ENCODE measurements around the gene NPW. TPM values are rescaled to one million over a fixed set of nuclear protein-coding genes. Genes with fewer than 3 reads are reported as not detected.

Gene NPW
- polyA plus RNA-seq, 1 donor (not counting 4 experiments of a cell fraction or from before 2014, with no cell fraction given) = not detected

GRCh38 chr16:1983544-1984346 lies 35.8 kb upstream of the NPW start, which contains the start of gene GFER:
TSS of gene GFER (plus strand) at chr16:1984193. CDS start at chr16:1984219, 26 bp downstream.
- DNase-seq (ENCODE audit: low read depth, low spot score) (no peak), FAIRE-seq (no peak)
- H3K9me1 ChIP-seq (ENCODE audit: control insufficient read depth, extremely low read depth, insufficient read depth, low read length) = peaks cover 2% of the 10 kb centered on the region
- H3K9ac ChIP-seq (ENCODE audit: control insufficient read depth, extremely low read depth, insufficient read depth, low read length) = peak within 1 kb of the TSS; percentile 72
- H3K4me1 ChIP-seq (ENCODE audit: control insufficient read depth, extremely low read depth, insufficient read depth, low read length) = peaks cover 37% of the 10 kb centered on the region
- peak in 2 of 3 experiments; percentile 1 to 66 for TF ChIP-seq CTCF (optimal IDR thresholded peaks at IDR 0.05 in 1 of 3, IDR thresholded peaks at IDR 0.05 in 1 of 3, conservative IDR thresholded peaks at IDR 0.05 in 1 of 3; ENCODE audit: extremely low read depth in 1 of 3, insufficient read depth in 2 of 3, low read length in 3 of 3)
- TF ChIP-seq EZH2 (IDR thresholded peaks at IDR 0.05; ENCODE audit: low read length) = no peak
- peak within 1 kb of the TSS; percentile 8 for H3K27ac ChIP-seq (ENCODE audit: control insufficient read depth, insufficient read depth, low read length)
- peak within 1 kb of the TSS; percentile 56 for H2AFZ ChIP-seq (ENCODE audit: control insufficient read depth, low read length)
- H3K4me2 ChIP-seq (ENCODE audit: control insufficient read depth, extremely low read depth, insufficient read depth, low read depth, low read length) = peak within 1 kb of the TSS; percentile 92
- H3K27me3 ChIP-seq (ENCODE audit: control insufficient read depth, extremely low read depth, insufficient read depth, low read length) = peaks cover 38% of the 10 kb centered on the region
- H3K9me3 ChIP-seq (ENCODE audit: control insufficient read depth, low read depth, low read length) = no peaks in the 10 kb centered on the region
- H3K36me3 ChIP-seq (ENCODE audit: control insufficient read depth in 2 of 2, extremely low read depth in 1 of 2, insufficient read depth in 2 of 2, low read length in 2 of 2) = peaks cover 7 to 14% of the 10 kb centered on the region in 2 experiments
- peak within 1 kb of the TSS; percentile 59 to 90 (median 81) for H3K4me3 ChIP-seq (ENCODE audit: control insufficient read depth in 2 of 3, extremely low read depth in 1 of 3, insufficient read depth in 2 of 3, low read depth in 1 of 3, low read length in 3 of 3)
- no peaks in the 10 kb centered on the region for H4K20me1 ChIP-seq (ENCODE audit: control insufficient read depth, extremely low read depth, insufficient read depth, low read length)
- dilution Hi-C loops (cut with MboI; ENCODE audit: extremely low pct_ligation_motif_present, low sequenced_read_pairs) = no loop called here
- peaks cover 2% of the 10 kb centered on the region for H3K79me2 ChIP-seq (ENCODE audit: control insufficient read depth, insufficient read depth, low read length)

GRCh38 chr16:1984347-1985225 lies 35.0 kb upstream of the NPW start:
- no peaks in the 10 kb centered on the region for H3K9me3 ChIP-seq (ENCODE audit: control insufficient read depth, low read depth, low read length)
- peak overlapping the region; percentile 8 for H3K27ac ChIP-seq (ENCODE audit: control insufficient read depth, insufficient read depth, low read length)
- H3K27me3 ChIP-seq (ENCODE audit: control insufficient read depth, extremely low read depth, insufficient read depth, low read length) = peaks cover 46% of the 10 kb centered on the region
- H4K20me1 ChIP-seq (ENCODE audit: control insufficient read depth, extremely low read depth, insufficient read depth, low read length) = no peaks in the 10 kb centered on the region
- TF ChIP-seq CTCF (optimal IDR thresholded peaks at IDR 0.05 in 1 of 3, IDR thresholded peaks at IDR 0.05 in 1 of 3, conservative IDR thresholded peaks at IDR 0.05 in 1 of 3; ENCODE audit: extremely low read depth in 1 of 3, insufficient read depth in 2 of 3, low read length in 3 of 3) = no peak
- TF ChIP-seq EZH2 (IDR thresholded peaks at IDR 0.05; ENCODE audit: low read length) = no peak
- H3K79me2 ChIP-seq (ENCODE audit: control insufficient read depth, insufficient read depth, low read length) = peaks cover 2% of the 10 kb centered on the region
- peak overlapping the region; percentile 59 to 90 (median 81) for H3K4me3 ChIP-seq (ENCODE audit: control insufficient read depth in 2 of 3, extremely low read depth in 1 of 3, insufficient read depth in 2 of 3, low read depth in 1 of 3, low read length in 3 of 3)
- H3K36me3 ChIP-seq (ENCODE audit: control insufficient read depth in 2 of 2, extremely low read depth in 1 of 2, insufficient read depth in 2 of 2, low read length in 2 of 2) = peaks cover 7 to 14% of the 10 kb centered on the region in 2 experiments
- peaks cover 38% of the 10 kb centered on the region for H3K4me1 ChIP-seq (ENCODE audit: control insufficient read depth, extremely low read depth, insufficient read depth, low read length)
- DNase-seq (ENCODE audit: low read depth, low spot score) (no peak), FAIRE-seq (no peak)
- H3K9ac ChIP-seq (ENCODE audit: control insufficient read depth, extremely low read depth, insufficient read depth, low read length) = peak overlapping the region; percentile 72
- dilution Hi-C loops (cut with MboI; ENCODE audit: extremely low pct_ligation_motif_present, low sequenced_read_pairs) = no loop called here
- H3K9me1 ChIP-seq (ENCODE audit: control insufficient read depth, extremely low read depth, insufficient read depth, low read length) = peaks cover 2% of the 10 kb centered on the region
- peak overlapping the region; percentile 92 for H3K4me2 ChIP-seq (ENCODE audit: control insufficient read depth, extremely low read depth, insufficient read depth, low read depth, low read length)
- peak overlapping the region; percentile 12 for H2AFZ ChIP-seq (ENCODE audit: control insufficient read depth, low read length)

Measured in keratinocyte (primary cell).